ENCODE measurements around the gene CCDC70.

- TF ChIP-seq CTCF (conservative IDR thresholded peaks at IDR 0.05), result no peak
- TF ChIP-seq ZFX (IDR thresholded peaks at IDR 0.05), result no peak
Measured at GRCh38 chr13:51873117-51873798, 11.5 kb downstream of the CCDC70 start.
